HG03354 (cell line): ENCODE data around the gene HRNR.
A peak's percentile ranks its signal among the peaks of the same experiment; 100 is the strongest.

Experiments
- ATAC-seq: cut with Tn5 transposase; IDR thresholded peaks from one replicate; pipeline ENCODE4 v1.9.1; 2021; ENCODE audit warnings: mild to moderate bottlenecking; ENCODE audit not compliant: unreplicated experiment, poor library complexity, severe bottlenecking

HRNR gene

GRCh38 chr1:152189657-152190442 lies 34.1 kb downstream of the HRNR start:
- peak; percentile 66 for ATAC-seq

- peak; percentile 58 for ATAC-seq
Observed at GRCh38 chr1:152188673-152189591, 35.1 kb downstream of the HRNR start.

DNA sequence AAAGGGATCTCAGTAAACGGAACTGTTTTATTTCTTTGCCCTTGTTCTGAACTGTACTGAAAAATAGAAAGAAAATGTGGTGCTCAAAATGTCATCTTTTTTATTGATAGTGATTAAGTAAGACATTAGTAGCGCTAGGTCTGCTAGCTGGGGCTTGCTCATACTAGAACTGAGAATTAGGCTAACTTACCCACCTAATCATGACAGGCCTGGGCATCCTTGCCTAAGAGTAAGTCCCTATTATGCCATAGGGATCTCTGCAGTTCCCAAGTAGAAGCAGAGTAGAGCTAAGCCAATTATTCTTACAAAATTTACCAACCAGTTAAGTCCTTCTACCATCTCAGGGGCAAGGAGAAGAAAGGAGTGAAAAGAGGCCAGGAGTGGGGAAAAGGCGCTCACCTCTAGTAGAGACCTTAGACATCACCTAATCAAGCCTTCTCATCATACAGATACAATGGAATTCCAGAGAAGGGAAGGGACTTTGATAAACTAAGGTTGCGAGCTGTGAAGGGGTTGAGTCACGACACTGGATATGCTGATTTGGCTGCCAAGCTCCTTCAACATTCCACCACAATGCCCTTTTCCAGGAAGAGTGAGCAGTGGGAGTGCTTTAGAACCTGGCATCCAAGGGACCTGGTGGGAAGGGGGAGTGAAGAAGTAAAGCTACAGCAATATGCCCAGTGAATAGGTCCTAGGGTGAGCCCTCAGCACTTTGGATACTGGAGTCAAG lies 37.3 kb downstream of the HRNR start:
- no peak for ATAC-seq

- ATAC-seq: no peak
Observed at GRCh38 chr1:152185544-152186391, 38.2 kb downstream of the HRNR start.

DNA sequence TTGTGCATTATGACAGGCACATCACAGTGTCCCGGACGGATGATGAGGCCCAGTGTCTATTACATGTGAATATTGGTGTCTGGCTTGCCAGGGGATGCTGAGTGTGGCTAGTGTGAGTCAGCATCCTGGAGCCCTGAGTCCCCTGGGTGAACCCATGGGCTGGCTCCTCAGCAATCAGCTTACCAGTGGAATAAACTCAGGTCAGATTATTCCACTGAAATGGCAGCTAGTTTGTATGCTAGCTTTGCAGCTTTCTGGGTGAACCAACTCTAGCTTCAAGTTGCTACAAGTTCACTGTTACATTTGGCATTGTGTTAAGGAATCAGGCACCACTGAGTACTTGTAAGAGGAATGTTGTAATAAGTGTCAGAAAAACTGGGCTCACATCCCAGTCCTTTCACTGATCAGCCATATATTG lies 41.0 kb downstream of the HRNR start:
- ATAC-seq: no peak

DNA sequence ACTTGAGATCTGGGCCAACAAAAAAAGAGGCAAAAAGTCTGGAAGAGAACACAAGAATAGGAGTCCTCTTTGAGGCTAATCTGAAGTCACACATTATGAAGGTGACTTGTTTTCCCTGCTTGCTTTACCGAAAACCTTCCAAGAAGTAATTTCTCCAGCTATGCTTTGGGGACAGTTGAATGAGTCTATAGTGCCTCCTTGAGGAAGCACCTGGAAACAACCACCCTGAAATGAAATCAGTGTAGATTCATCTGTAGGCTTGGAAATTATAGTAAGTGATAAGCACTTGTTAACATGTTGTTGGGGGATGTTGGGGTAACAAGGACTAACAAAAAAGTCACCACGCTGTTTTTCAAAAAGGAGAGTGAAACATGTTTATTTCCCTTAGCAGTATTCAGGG lies 41.6 kb downstream of the HRNR start:
- ATAC-seq: no peak

- ATAC-seq: no peak
Observed at GRCh38 chr1:152179566-152179965, 44.4 kb downstream of the HRNR start.

GRCh38 chr1:152170287-152170905 lies 53.6 kb downstream of the HRNR start:
- ATAC-seq: no peak

DNA sequence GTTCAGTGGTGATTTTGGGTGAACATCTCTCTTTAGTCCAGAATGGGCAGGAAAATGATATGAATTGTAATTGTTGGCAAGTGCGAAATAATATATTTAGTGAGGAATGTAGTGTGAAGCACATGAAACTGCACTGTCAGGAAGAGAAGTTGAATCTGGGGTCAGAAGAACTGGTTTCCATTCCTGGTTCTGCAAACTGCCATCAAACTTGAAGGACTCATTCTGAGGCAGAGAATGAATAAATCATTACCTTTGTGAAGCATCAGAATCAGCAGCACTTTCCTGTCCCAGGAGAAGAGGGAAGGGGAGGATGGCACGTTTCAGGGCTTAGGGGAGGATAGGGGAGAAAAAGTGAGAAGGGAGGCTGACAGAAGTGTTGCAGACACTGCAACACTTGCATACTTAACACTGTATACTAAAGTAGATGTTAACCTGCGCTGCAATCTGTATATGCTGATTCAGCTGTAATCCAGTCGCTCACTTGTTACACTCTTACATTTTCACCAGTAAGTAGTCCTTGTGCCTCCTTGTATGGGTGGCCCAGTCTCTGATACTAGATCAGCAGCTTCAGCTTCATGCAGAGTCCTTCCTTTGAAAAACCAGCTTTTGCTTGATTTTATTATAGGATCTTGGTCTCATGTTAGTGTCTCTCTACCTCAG lies 54.5 kb downstream of the HRNR start:
- no peak for ATAC-seq

DNA sequence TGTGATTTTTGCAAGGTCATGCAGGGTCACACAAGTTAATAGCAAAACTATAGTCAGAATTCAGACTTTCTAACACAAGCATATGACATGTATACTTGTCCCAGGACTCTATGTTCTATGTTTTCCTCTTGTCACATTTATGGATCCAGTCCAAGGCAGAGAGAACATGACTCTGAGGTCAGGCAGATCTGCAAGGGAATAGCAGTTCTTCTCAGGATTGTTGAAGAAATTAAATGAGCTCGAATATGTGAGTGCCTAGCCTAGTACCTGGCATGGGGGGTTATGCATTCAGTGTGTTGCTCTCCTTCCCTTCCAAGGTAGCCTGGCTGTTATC lies 55.5 kb downstream of the HRNR start:
- no peak for ATAC-seq

GRCh38 chr1:152167835-152168534 lies 56.0 kb downstream of the HRNR start:
- ATAC-seq: no peak

GRCh38 chr1:152166966-152167365 lies 57.0 kb downstream of the HRNR start:
- ATAC-seq: no peak

DNA sequence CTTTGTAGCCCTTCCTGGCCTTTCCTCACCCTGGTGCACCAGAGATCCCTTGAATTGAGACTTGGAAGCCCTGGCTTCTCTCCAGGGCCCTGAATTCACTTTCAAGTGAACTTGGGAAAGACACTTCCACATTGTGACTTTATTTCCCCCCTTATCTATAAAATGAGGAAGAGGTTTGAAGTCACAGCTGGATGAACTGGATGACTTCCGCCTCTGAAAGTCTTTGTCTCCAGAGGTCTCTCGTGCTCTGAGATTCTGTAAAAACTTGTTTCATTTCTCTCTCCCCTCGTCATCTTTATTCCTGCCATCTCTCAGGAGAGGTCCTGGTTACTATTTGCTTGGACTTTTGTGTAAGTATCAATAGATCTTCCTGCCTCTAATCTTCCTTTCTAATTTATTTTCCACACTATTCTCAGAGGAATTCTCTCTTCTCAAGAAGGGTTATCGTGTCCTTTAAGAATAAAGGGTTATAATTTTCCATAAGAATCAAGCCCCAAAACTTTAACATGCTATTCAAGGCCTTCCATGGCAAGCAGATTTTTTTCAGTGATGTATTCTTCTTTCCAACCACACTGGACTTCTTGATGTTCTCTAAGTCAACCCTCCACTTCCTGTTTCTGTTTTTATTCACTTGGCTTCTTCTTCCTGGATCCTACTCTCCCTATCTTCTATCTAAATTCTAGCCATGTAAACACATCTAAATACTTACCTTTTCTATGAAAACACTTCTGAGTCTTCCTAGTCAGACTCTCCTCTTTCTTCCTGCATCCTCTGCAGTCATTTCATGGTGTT lies 58.5 kb downstream of the HRNR start:
- ATAC-seq: no peak

GRCh38 chr1:152164517-152165136 lies 59.4 kb downstream of the HRNR start:
- no peak for ATAC-seq

GRCh38 chr1:152162792-152163463 lies 61.1 kb downstream of the HRNR start:
- ATAC-seq: no peak
